Hindlimb muscle (tissue), 1 donor: Measurements from ENCODE around the gene PIP5KL1. TPM values are rescaled to one million over a fixed set of nuclear protein-coding genes. Genes with fewer than 3 reads are reported as not detected.

ENCODE experiments used
- DNase-seq: peaks from one replicate; pipeline ENCODE4 v3.0.0-alpha.2; 2013
- polyA plus RNA-seq: library from polyadenylated mRNA; unstranded; fragments of 120-200 nt; gene quantifications from one replicate; pipeline ENCODE4 v1.2.1, GENCODE V29; 2013; ENCODE audit not compliant: insufficient read length

PIP5KL1 gene
- polyA plus RNA-seq, 1 donor = 3.3 TPM

DNA sequence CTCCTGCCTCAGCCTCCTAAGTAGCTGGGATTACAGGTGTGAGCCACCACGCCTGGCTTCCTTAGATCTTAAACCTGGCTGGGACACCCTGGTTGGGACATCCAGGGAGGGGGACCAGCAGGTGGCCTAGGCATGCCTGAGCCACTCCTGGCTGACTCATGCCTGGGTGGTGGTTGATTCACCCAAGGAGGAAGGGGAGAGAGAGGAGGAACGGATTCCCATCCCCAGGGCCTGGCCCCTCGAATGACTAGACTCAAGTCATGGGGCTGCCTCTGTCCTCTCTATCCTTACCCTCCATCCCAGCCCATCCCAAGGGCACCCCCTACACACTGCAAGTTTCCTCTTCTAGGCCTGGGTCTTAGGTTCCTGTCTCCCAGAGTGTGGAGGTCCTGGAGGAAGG is 37.5 kb upstream of the PIP5KL1 start:
- no peak for DNase-seq

DNA sequence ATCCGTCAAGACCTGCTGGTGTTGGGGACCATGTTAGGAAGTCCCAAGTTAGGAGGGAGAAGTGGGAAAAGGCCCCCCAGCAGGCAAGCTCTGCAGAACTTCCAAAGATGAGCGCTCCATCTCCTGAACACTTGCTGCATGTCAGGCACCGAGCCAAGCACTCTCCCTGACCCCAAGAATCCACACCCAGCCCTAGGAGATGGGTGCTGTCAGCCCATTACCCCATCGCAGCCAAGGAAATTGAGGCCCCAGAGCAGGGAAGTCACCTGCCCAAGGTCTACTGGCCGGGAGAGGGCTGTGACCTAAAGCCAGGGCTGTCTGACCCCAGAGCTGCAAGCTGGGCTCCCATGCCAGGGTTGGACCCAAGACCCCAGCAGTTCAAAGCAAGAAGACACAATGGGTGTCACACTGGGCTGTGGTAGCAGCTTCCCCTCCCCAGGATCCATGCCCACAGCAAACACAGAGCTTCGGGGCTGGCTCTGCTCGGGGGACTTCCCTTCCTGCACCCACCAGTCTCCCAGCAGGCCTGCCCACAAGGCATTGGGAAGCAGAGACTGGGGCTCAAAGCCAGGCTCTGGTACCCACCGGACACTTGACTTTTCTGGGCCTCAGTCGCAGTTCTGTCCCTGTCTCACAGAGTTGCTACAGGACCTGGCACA is 36.7 kb upstream of the PIP5KL1 start:
- DNase-seq = no peak

DNA sequence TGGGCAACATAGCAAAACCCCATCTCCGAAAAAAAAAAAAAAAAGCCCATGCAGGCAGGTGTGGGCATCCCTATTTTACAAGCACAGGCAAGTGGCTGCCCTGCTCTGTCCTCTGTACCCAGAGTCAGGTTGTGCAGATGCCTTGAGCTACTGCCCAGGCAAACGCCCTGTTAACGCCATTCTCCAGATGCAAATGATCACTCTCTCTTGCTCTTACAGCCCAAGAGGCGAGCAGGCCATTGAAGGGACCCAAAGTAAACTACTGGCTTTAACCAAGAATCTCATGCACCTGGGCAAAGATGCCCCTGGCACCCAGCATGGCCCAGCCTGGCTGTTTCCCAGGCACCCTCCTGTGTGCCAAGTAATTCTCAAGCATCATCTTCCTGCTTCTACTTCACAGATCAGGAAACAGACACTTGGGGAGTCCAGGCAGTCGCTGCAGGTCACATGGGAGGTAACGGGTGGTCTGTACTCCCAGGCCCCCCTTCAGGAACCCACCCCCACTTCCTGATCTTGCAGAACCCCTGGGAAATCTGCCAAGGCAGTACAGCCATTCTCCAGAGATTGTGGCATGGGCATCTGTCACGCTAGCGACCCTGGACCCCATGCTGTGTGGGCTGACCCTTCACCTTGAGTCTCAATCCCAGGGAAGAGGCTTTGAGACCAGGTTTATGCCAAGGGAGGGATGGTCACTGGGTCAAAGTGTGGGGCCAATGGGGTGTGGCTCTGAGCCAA is 36.0 kb upstream of the PIP5KL1 start:
- DNase-seq = no peak

DNA sequence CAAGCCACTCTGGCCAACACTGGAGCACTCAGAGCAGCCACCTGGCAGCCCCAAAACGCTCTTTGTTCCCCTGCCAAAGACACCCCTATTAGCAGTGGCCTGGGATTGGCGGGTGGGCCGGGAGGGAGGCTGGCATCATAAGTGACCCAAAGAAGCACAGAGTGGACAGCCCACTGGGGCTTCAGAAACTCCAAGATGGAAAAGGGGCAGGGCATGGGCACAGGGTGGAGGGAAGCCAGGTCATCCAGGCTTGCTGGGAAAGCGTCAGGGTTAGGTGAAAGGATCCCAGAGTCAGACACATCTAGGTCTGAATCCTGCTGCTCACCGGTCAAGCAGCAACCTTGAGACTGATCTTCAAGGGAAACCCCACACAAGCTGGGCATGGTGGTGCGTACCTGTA is 35.4 kb upstream of the PIP5KL1 start:
- DNase-seq = no peak

DNA sequence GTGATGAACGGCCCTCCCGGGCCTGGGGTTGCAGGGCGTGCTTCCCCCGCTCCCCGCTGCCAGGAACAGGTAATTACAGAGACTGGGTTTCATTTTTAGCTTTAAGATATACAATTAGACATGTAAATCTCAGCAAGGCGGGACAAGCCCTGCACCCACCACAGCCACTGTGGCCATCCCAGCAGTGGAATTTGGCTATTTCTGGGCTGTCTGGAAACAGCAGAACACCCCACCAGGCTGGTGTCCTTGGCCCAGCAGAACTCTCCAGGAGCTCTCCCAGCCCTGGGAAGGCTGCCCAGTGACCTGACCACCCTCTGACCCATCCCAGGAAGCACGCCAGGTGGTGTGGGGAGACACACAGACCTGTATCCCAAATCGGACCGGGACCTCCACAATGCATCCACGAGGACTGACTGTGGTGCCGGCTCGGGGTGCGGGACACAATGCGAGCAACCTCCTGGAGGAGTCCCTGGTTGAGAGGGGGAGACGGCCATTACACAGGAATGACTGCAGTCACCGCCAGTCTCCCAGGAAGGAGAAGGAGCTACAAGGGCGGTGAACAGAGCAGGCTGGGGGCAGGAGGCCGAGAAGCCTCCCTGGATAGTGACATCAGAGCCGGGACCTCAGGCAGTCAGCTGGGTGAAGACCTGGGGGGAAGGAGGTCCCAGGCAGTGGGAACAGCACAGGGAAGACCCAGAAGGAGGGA is 32.9 kb upstream of the PIP5KL1 start:
- no peak for DNase-seq

DNA sequence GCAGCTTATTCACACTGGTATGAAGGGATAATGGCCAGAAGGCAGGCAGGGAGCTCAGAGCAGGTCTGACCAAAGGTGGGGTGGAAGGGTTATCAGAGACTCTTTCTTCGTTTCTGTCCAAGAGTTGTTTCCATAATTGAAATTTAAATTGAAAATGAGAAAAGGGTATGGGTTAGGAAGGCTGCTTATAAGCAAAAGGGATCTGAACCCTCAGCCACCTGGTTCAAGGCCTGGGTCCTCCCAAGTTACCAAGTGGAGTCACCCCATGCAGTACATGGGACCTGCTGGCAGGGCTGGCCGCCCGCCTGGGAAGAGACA is 32.4 kb upstream of the PIP5KL1 start:
- no peak for DNase-seq

DNA sequence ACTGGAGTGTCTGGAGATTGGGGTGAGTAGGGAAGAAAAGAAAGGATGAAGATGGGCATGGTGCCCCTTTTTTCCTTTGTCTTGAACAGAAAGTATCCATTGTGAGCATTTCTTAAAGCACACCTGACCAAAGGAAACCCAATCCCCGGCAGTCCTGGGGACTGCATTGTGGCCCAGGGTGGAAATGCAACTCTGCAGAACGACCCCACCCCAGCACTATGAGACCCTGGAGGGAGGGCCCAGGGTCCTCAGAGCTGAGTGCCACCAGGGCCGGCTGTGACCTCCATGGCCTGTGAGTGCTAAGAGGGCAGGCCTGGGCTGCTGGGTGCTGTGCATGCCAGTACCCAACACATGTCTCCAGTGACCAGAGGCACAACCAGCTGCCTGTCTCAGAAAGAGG is 31.7 kb upstream of the PIP5KL1 start:
- DNase-seq = no peak

DNA sequence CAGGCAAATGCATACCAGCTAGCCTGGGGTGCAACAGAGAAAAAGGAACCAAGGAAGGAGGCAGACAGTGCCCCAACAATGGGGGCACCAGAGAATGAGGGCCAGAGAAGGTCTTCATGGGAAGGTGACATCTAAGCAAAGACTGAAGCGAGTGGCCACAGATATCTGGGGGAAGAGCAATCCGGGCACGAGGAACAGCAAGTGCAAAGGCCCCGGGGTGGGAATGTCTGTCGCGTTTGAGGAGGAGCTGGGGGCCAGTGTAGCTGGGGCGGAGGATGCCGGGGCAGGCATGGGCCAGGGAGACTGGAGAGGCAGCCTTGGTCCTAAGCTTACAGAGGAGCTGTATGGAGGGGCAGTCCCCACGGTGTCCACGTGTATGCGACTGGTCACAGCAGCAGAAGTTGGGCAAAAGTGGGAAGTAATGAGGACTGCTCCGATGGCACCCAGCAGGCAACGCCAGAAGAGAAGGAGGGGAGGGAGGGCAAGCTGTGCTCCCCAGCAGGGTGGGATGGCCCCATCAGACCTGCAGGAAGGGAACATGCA is 31.1 kb upstream of the PIP5KL1 start:
- DNase-seq = no peak

DNA sequence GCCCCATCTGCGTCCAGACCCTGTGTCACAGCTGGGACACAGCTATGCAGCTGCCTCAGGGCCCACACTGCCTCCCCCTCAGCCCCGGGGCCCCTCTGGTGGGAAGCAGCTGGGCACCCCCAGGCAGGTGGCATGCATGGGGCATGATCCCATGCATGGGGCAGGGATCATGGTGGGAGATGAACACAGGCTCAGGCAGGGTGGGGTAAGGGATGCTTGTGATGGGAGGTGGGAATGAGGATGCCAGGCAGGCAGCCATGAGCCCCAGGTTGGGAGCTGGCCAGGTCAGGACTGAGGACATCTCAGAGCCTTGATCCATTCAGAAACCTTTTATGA is 30.5 kb upstream of the PIP5KL1 start:
- DNase-seq = no peak

DNA sequence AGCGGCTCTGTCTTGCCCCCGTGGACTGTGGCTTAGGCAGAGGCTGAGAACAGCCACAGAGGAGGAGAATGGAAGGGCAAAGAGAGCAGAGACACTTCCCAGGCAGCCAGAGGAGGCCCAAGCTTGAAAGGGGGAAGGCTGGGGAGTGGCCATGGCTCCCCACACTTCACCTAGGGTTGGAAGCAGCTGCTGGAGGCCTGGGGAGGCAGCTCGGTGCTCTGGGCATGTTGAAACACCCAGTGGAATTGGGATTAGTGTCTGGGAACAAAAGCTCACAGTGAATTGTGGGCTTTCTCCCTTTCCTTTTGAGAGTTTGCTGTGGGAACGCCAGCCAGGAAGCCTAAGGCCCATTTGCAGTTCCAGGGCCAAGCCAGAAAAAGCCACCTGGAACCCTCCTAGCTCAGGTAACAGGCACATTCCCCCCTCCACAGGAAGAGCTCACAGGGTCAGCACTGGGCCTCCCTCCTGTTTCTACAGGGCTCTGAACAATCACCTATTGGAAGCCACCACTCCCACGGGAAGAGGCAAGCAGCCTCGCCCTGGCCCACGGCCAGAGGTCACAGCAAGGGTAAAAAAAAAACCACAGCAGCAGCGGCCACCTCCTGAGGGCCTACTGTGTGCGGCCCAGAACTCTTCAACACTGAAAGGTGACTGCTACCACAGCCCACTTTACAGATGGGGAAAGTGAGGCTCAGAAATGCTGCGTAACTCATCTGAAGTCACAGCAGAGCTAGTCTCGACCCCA is 30.0 kb upstream of the PIP5KL1 start:
- DNase-seq = no peak

DNA sequence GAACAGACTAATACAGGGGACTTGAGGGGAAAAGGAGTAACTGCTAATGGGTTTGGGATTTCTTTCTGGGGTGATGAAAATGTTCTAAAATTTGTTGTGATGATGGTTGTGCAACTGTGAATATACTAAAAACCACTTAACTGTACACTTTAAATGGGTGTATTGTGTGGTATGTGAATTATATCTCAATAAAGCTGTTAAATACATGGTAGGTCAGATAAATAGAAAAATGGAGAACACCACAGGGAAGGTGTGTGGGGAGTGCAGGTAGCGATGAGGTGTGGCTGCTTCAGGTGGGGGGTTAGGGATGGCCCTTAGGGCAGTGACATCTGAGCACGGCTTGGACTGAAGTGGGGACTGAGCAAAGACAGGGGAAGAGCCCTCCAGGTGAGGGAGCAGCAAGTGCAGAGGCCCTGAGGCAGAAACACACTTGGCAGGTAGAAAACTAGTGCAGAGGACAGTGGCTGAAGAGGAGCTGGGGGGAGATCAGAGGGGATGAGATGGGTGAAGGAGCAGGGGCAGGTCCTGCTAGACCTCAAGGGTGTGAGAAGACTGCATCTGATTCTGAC is 29.3 kb upstream of the PIP5KL1 start:
- no peak for DNase-seq

DNA sequence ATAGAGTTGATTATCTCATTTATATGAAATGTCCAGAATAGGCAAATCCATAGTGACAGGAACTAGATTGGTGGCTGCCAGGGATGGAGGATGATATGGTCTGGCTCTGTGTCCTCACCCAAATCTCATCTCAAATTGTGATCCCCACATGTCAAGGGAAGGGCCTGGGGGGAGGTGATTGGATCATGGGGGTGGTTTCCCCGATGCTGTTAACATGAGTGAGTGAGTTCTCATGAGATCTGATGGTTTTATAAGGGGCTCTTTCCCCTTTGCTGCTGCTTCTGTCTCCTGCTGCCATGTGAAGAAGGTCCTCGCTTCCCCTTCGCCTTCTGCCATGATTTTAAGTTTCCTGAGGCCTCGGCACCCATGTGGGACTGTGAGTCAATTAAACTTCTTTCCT is 28.8 kb upstream of the PIP5KL1 start:
- DNase-seq = no peak

DNA sequence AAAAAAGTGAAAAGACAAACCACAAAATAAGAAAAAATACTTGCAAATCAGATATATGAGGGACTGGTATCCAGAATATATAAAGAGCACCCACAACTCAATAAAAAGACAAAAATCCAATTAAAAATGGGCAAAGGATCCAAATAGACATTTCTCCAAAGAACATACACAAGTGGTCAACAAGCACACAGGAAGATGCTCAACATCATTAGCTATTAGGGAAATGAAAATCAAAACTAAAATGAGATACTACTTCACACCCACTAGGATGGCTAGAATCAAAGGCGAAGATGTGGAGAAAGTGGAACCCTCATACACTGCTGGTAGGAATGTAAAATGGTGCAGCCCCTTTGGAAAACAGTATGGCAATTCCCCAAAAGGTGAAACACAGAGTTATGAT is 28.2 kb upstream of the PIP5KL1 start:
- DNase-seq = no peak

DNA sequence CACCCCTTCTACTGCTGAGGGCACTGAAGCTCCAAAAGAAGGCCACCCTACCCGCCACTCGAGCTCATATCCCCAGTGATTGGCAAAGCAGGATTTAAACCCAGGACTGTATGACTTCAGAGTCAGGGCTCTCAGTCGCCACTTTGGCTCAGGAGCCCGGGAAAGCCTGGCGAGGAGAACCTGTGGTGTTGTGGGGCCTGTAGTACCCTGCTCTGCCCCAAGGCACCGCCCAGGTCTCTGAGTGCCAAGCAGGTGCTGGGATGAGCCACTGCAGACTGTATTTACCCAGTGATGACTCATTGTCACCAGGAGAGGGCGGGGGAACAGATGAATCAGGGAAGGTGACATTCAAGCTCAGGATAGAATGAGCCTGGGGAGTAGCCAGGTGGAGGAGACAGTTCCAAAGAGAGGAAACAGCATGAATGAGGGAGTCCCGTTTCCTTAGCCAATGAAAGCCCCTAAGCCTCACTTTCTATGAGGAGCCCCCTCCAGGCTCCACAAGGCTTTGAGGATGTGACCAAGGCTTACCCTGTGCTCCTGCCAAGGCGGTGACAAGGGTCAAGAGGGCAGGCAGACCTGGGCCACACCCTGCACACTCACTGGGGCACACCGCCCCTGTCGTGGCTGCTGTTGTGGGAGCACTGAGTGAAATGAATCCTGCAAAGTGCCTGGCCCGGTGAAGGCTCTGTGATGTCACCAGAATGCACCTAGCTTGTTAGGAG is 24.9 kb upstream of the PIP5KL1 start:
- DNase-seq = no peak

DNA sequence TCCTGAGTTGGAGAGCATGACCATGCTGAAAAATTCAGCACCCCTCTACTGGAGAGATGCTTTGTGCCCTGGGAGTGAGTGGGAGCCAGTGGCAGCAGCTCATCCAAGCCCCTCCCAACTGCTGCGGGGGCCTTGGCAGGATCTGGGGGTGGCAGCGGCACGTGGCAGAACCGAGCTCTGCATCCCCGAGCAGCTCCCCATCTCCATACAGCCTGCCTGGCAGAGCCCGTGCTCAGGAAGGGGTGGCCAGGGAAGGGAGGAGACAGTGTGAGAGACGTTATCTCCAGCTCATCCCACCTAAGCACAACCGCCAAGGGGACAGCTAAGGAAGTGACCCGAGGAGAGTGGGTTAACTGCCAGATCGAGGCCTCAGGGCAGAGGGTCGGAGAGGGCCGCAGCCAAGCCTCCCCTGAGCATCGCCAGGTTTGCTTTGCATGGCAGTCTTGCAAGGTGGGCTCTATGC is 24.3 kb upstream of the PIP5KL1 start:
- DNase-seq = no peak

DNA sequence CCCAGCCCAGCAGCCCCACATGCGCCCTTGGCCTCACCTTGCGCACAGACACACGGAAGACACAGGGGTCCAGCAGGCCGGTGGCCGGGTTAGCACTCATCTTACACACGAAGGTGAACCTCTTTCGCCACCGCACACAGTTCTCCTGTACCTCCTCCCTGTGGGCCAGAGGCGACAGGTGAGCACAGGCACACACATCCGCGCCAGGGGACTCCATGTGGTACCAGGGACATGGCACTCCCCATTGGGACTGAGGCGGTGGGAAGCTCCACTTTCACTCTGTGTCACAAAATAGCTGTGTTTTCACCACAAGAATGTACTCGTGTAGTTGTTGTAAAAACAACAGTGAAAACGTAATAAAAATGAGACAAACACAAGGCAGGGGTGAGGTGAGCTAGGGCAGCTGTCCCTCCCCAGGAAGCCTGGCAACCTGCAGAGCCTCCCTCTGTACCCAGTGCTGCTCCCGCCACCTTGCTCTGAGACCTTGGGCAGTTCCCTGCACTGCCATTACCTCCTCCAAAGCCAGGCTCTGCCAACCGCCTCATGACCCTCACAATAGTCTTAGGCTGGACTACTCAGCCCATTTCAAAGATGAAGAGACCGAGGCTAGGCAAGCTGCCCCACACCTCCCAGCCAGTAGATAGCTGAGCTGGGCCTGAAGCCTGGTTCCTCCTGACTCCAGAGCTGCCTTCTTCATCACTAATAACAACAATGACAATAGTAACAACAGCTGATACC is 23.4 kb upstream of the PIP5KL1 start:
- DNase-seq = no peak

DNA sequence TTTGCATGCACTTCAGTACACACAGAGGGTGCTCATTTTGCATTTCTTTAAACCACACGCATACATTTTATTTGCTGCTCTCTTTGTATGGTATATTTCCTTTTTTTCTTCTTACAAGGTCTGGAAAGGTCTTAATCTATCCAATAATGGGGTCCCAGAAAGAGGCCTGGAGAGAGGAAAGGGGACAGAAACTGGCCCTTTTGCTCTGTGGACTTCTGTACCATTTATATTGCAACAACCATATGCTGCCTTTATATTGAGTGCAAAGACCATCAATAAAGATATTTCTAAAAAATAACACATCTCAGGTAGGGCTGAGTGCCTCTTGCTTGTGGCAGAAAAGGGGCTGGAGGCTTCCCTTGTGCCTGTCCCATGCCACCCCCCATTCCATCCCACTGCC is 22.6 kb upstream of the PIP5KL1 start:
- DNase-seq = no peak

DNA sequence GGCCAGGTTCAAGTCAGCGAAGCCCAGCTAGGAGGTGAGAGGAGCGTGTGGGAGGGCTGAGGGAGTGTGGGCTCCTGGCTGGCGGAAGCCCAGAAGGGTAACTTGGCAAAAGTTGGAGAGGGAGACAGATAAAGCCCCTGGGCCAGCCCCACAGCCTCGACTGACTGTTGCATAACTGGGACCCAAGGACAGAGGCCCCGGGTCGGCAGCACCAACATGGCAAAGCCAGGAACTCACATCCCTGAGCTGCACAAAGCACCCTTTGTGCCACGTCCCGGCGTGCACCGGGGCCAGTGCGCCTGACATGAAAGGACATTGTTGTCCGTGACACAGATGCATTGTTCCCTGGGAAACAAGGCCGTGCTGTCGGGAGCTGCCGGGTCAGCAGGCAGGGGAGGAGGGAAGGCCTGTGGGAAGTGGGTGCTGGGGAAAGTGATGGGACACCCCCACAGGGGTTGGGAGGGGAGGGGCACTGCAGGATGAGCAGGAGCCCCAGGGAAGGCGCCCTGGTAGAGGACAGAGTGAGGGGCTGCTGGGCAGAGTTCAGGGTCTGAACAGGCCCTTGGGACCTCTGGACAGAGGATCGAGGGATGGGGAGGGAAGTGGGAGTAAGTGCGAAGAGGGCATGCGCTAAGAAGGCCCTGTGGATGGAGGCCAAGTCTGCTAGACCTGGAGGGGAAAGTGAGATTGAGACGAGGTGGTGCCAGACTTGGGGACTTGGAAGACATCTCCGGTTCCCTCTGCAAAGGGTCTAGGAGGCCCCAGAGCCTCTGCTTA is 20.1 kb upstream of the PIP5KL1 start:
- DNase-seq = no peak

DNA sequence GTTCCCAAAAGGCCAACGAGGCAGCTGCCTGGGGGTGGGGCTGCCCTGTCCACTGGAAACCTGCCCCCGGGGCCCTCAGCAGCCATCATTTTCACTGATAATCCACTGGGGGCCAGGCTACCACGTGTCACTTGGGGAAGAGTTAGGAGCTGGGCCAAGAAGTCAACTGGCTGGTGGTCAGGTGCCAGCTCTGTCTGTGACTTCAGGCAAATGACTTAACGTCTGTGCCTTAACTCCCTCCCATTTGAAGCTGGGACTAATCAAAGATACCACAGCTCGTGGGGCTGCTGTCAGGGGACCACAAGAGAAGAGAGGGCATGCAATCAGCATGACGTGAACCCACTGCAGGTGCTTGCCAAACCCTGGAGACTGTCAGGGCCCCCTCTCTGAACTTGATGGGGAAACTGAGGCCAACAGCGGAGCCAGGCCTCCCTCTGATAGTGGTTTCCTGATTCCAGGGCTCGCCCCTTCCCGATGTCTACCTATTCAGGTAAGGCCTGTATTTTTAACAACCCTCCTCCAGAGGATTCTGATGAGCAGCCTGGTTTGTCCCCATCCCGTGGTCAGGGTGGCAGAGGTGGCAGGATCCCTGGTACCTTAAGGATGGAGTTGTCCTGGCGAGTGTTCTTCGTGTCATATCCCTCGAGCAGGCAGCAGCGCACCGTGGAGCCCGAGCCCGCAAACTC is 19.4 kb upstream of the PIP5KL1 start:
- no peak for DNase-seq
